HepG2 (cell line): ENCODE measurements around the gene CLEC9A. TPM values are rescaled to one million over a fixed set of nuclear protein-coding genes. Genes with fewer than 3 reads are reported as not detected.

Source experiments
- ATAC-seq: fragments of 200-7000 bp; cut with Tn5 transposase; 3 replicates; pipeline ENCODE4 v1.9.1; 2020; ENCODE audit warnings: mild to moderate bottlenecking, moderate library complexity
- BruUV-seq: library from RNA; stranded (reverse); fragments of 400-500 nt; replicated peaks from 2 replicates; lab custom pipeline; 2021; lab: Mats Ljungman, UMichigan
- CTCF ChIA-PET: fragments of 300-600 bp; formaldehyde crosslinking; extraction: SDS; loops from one replicate; lab custom pipeline; 2021; ENCODE audit warnings: low total read pairs, inconsistent platforms, low intra/inter-chr PET ratio; lab: Yijun Ruan, JAX
- POLR2A ChIA-PET: fragments of 350-600 bp; sonication (Branson Sonifier 250); formaldehyde crosslinking; loops from one replicate; lab custom pipeline; 2020; ENCODE audit warnings: antibody characterized with exemption, inconsistent platforms; lab: Yijun Ruan, JAX
- DNase-seq: peaks from one replicate; pipeline ENCODE4 v3.0.0-alpha.2; 2015; ENCODE audit warnings: low spot score
- FAIRE-seq: peaks from 3 replicates; lab custom pipeline; 2011; peaks lifted over from hg19 to GRCh38; lab: Jason Lieb, UNC
- H2AFZ ChIP-seq: one replicate; pipeline ENCODE4 v1.6.1; 2011; ENCODE audit warnings: low read length, inconsistent platforms
- H3K27ac ChIP-seq: fragments of 300-600 bp; 3 replicates; pipeline ENCODE4 v1.8.0; 2011; ENCODE audit warnings: mixed run types, mild to moderate bottlenecking, mixed read lengths, low read length, inconsistent platforms; ENCODE audit not compliant: insufficient read depth; ENCODE audit errors: extremely low read length
- H3K27me3 ChIP-seq, 2 experiments: fragments of 200-600 bp in 1 of 2; 2 replicates in 1 of 2; 3 replicates in 1 of 2; pipeline versions ENCODE4 v1.6.0 to v1.8.0; 2011; ENCODE audit warnings: low read length in 2 of 2, mild to moderate bottlenecking in 2 of 2, moderate library complexity in 2 of 2, inconsistent platforms in 1 of 2; ENCODE audit not compliant: insufficient read depth in 2 of 2, control insufficient read depth in 1 of 2
- H3K36me3 ChIP-seq, 2 experiments: fragments of 200-600 bp in 1 of 2; replicated peaks in 1 of 2; 2 replicates in 1 of 2; 3 replicates in 1 of 2; pipeline versions ENCODE4 v1.5.1 to v1.8.0; 2011; ENCODE audit warnings: low read length in 2 of 2, inconsistent platforms in 1 of 2; ENCODE audit not compliant: insufficient read depth in 2 of 2, control insufficient read depth in 1 of 2
- H3K4me1 ChIP-seq: 2 replicates; pipeline ENCODE4 v1.5.1; 2012; ENCODE audit warnings: low read length, inconsistent platforms; ENCODE audit not compliant: insufficient read depth
- H3K4me2 ChIP-seq: 2 replicates; pipeline ENCODE4 v1.6.0; 2011; ENCODE audit warnings: low read depth, low read length, inconsistent platforms
- H3K4me3 ChIP-seq, 3 experiments: fragments of 200-600 bp in 1 of 3; sonication (generic), shearing (Covaris generic) in 1 of 3; replicated peaks in 1 of 3; 2 replicates each; pipeline ENCODE4 v1.5.1; 2011 to 2016; ENCODE audit warnings: low read length in 3 of 3, inconsistent platforms in 2 of 3, low read depth in 2 of 3, mild to moderate bottlenecking in 2 of 3, control low read depth in 1 of 3, mixed read lengths in 1 of 3; ENCODE audit not compliant: insufficient read depth in 1 of 3
- H3K79me2 ChIP-seq: one replicate; pipeline ENCODE4 v1.6.1; 2011; ENCODE audit warnings: low read length, inconsistent platforms; ENCODE audit not compliant: insufficient read depth
- H3K9ac ChIP-seq: 2 replicates; pipeline ENCODE4 v1.6.0; 2011; ENCODE audit warnings: mild to moderate bottlenecking, low read depth, low read length, inconsistent platforms; ENCODE audit not compliant: insufficient read depth
- H3K9me3 ChIP-seq: 2 replicates; pipeline ENCODE4 v1.5.1; 2012; ENCODE audit warnings: mild to moderate bottlenecking, low read length
- H4K20me1 ChIP-seq: 2 replicates; pipeline ENCODE4 v1.6.0; 2011; ENCODE audit warnings: inconsistent platforms, mild to moderate bottlenecking, low read length, moderate library complexity; ENCODE audit not compliant: insufficient read depth
- FOXA1 ChIP-seq, 2 experiments: fragments of 450-650 bp in 1 of 2; sonication (generic) in 1 of 2; formaldehyde crosslinking in 1 of 2; IDR thresholded peaks; 2 replicates each; pipeline versions ENCODE4 v1.4.0 to v1.6.1; 2016 to 2020; ENCODE audit warnings: missing genetic modification reagents in 1 of 2
- HOXA3 ChIP-seq: sonication (generic); formaldehyde crosslinking; IDR thresholded peaks from 2 replicates; pipeline ENCODE4 v1.5.0; 2020; ENCODE audit warnings: missing genetic modification reagents
- JUND ChIP-seq: sonication (generic); formaldehyde crosslinking; IDR thresholded peaks from 2 replicates; pipeline ENCODE4 v1.8.0; 2022; ENCODE audit warnings: mild to moderate bottlenecking, missing genetic modification reagents
- KLF12 ChIP-seq: sonication (generic); formaldehyde crosslinking; IDR thresholded peaks from 2 replicates; pipeline ENCODE4 v1.4.0; 2020; ENCODE audit warnings: missing genetic modification reagents, borderline replicate concordance
- KLF9 ChIP-seq: IDR thresholded peaks from 2 replicates; pipeline ENCODE4 v1.6.1; 2016; ENCODE audit warnings: low read depth
- PHF20 ChIP-seq: sonication (generic); formaldehyde crosslinking; IDR thresholded peaks from 2 replicates; pipeline ENCODE4 v1.5.0; 2020; ENCODE audit warnings: mild to moderate bottlenecking, missing genetic modification reagents
- SSRP1 ChIP-seq: IDR thresholded peaks from 2 replicates; pipeline ENCODE4 v1.6.1; 2016; ENCODE audit warnings: control low read depth
- SUZ12 ChIP-seq: fragments of 150-350 bp; IDR thresholded peaks from 2 replicates; pipeline ENCODE4 v1.6.1; 2014; ENCODE audit warnings: low read depth, low read length
- ZFY ChIP-seq: sonication (generic); formaldehyde crosslinking; IDR thresholded peaks from 2 replicates; pipeline ENCODE4 v1.4.0; 2020; ENCODE audit warnings: missing genetic modification reagents
- ZNF652 ChIP-seq: IDR thresholded peaks from 2 replicates; pipeline ENCODE4 v1.6.1; 2016; ENCODE audit warnings: low read depth, borderline replicate concordance
- ZNF773 ChIP-seq: sonication (generic); formaldehyde crosslinking; IDR thresholded peaks from 2 replicates; pipeline ENCODE4 v1.4.0; 2020; ENCODE audit warnings: missing genetic modification reagents, borderline replicate concordance
- ZSCAN9 ChIP-seq: IDR thresholded peaks from 2 replicates; pipeline ENCODE4 v1.6.1; 2016; ENCODE audit warnings: borderline replicate concordance
- WGBS: methylation state at CpG from one replicate; pipeline ENCODE4 v1.1.6; 2017; ENCODE audit warnings: low lambda C conversion rate; 5-methylcytosine and 5-hydroxymethylcytosine counted together
- in situ Hi-C: cut with HindIII; loops from 2 replicates; pipeline ENCODE4 v1.10.0; 2017; ENCODE audit warnings: low pct_unique_long_range_greater_than_20kb; ENCODE audit not compliant: extremely low pct_ligation_motif_present
- intact Hi-C: fragments of 100-400 bp; cut with micrococcal nuclease; formaldehyde crosslinking; loops from one replicate; pipeline ENCODE4 v1.10.0; 2022; ENCODE audit not compliant: unreplicated experiment
- polyA plus RNA-seq, 8 experiments: library from polyadenylated mRNA; depleted of rRNA in 3 of 8; stranded (reverse) in 7 of 8; unstranded in 1 of 8; fragments of >200 nt; fragmentation: Illumina TruSeq in 4 of 8; extraction: Trizol in 4 of 8; gene quantifications; 2 replicates each; pipeline versions ENCODE4 v1.2.1 to v1.2.3, GENCODE V29; 2011 to 2016; ENCODE audit warnings: low read depth in 4 of 8, missing spikeins in 1 of 8, mixed read lengths in 1 of 8; ENCODE audit not compliant: insufficient read depth in 1 of 8
- total RNA-seq, 5 experiments: library from RNA; depleted of rRNA; stranded (reverse); fragments of >200 nt; fragmentation: Illumina TruSeq; extraction: Trizol; gene quantifications; 2 replicates each; pipeline ENCODE4 v1.2.3, GENCODE V29; 2016; ENCODE audit warnings: low read depth in 1 of 5
- TF ChIP-seq, protein P1 (sequence below): IDR thresholded peaks from 2 replicates; pipeline ENCODE4 v1.6.1; 2016; ENCODE audit warnings: mild to moderate bottlenecking

The CLEC9A gene
- total and polyA plus RNA-seq, 2 of the 13 experiments (the other 11 are each of a cell fraction or from before 2014, with no cell fraction given) = not detected

DNA sequence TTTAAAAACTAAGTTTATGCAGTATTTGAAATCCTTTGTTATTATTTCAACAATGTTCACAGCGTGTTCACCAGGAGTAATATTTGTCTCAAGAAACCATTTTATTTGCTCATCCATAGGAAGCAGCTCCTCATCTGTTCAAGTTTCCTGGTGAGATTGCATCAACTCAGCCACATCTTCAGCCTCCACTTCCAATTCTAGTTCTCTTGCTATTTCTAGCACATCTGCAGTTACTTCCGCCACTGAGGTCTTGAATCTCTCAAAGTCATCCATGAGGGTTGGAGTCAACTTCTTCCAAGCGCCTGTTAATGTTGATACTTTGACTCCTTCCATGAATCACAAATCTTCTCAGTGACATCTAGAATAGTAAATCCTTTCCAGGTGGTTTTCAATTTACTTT, 18.0 kb downstream of the CLEC9A start (continued):
- TF ChIP-seq, protein P1, sequence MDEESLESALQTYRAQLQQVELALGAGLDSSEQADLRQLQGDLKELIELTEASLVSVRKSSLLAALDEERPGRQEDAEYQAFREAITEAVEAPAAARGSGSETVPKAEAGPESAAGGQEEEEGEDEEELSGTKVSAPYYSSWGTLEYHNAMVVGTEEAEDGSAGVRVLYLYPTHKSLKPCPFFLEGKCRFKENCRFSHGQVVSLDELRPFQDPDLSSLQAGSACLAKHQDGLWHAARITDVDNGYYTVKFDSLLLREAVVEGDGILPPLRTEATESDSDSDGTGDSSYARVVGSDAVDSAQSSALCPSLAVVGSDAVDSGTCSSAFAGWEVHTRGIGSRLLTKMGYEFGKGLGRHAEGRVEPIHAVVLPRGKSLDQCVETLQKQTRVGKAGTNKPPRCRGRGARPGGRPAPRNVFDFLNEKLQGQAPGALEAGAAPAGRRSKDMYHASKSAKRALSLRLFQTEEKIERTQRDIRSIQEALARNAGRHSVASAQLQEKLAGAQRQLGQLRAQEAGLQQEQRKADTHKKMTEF (CRISPR knock-in tag) = no peak
- TF ChIP-seq, all 625 proteins: peak for 0

DNA sequence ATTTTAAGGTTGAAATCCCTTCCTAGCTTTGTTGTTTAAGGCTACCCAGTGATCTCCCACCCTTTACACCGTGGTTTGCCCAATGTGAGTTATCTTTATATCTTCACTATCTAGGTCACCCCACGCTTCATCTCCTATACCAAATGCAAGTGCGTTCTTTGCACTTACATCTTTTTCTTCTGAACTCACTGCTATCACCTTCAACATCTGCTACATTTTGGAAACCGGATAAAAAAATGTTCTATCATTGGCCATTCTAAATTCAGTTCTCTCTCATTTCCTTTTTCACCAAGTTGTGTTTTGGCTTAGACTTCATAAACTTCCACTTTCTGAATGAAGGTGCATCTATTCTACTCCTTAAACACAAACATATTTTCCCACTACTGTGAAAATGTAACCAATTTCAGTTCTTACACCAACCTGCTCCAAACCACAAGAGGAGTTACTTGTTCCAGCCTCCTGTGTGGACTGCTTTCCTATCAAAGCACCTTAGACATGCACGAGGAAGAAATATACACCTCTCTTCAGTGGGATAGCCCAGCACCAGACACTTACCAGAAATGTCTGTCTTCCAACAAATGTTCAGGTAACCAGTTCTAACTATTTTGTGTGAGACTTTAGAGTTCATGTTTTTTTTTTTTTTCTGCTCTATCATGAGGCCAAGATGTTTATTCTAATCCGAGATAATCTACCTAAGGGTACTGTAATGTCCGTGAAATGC, 21.9 kb downstream of the CLEC9A start:
- Histone ChIP-seq H4K20me1 (no peaks in the 10 kb centered on the region), H3K79me2 (no peaks in the 10 kb centered on the region), H3K27ac (no peak overlapping the region), H3K9ac (no peak overlapping the region), H3K9me3 (no peaks in the 10 kb centered on the region), H2AFZ (no peak overlapping the region), H3K4me2 (no peak overlapping the region), H3K4me3 (no peak overlapping the region), H3K36me3 (no peaks in the 10 kb centered on the region), H3K4me1 (no peaks in the 10 kb centered on the region), H3K27me3 (no peaks in the 10 kb centered on the region; a peak in 1 of 5 replicates)
- TF ChIP-seq KLF9 (CRISPR knock-in tag) = no peak
- no peak for TF ChIP-seq SUZ12
- TF ChIP-seq ZSCAN9 = no peak
- no peak for TF ChIP-seq ZNF652 (CRISPR knock-in tag)
- 6% methylated on average over 7 of the region's 7 CpGs for WGBS
- ChIA-PET CTCF (no interaction called here), POLR2A (no interaction called here)
- FAIRE-seq (no peak), DNase-seq (no peak), ATAC-seq (no peak)
- intact Hi-C loops (no loop called here), in situ Hi-C loops (no loop called here)
- BruUV-seq = no TSS peak

- TF ChIP-seq FOXA1 (IDR thresholded peaks at IDR 0.05) = no peak
- TF ChIP-seq FOXA1 (CRISPR knock-in tag; IDR thresholded peaks at IDR 0.05) = no peak
- no peak for TF ChIP-seq JUND
- TF ChIP-seq HOXA3 = no peak
- TF ChIP-seq ZFY = no peak
- no peak for TF ChIP-seq KLF12
- no peak for TF ChIP-seq PHF20 (CRISPR knock-in tag)
- TF ChIP-seq SSRP1 (CRISPR knock-in tag) = no peak
- no peak for TF ChIP-seq ZNF773 (CRISPR knock-in tag)
- no peak overlapping the region for H3K9ac ChIP-seq
- H3K27ac ChIP-seq = no peak overlapping the region
- H3K4me2 ChIP-seq = no peak overlapping the region
- H3K9me3 ChIP-seq = no peaks in the 10 kb centered on the region
- no peaks in the 10 kb centered on the region; a peak in 1 of 5 replicates for H3K27me3 ChIP-seq
- WGBS = 34% methylated on average over 5 of the region's 5 CpGs
- H3K4me3 ChIP-seq = no peak overlapping the region
- no peak for FAIRE-seq
- DNase-seq = no peak
- ChIA-PET CTCF (no interaction called here), POLR2A (no interaction called here)
- ATAC-seq = no peak
- intact Hi-C loops = no loop called here
- no peaks in the 10 kb centered on the region for H3K36me3 ChIP-seq
- in situ Hi-C loops = no loop called here
- no peaks in the 10 kb centered on the region for H4K20me1 ChIP-seq
- H3K4me1 ChIP-seq = no peaks in the 10 kb centered on the region
- no TSS peak for BruUV-seq
- H3K79me2 ChIP-seq = no peaks in the 10 kb centered on the region
- no peak overlapping the region for H2AFZ ChIP-seq
Measured at GRCh38 chr12:10058387-10058786, 27.9 kb downstream of the CLEC9A start.
